K562 (cell line): ENCODE results near the gene DSCAM. TPM values are rescaled to one million over a fixed set of nuclear protein-coding genes. Genes with fewer than 3 reads are reported as not detected.

ENCODE experiments used
- CUX1 ChIP-seq: fragments of 200-800 bp; sonication (Bioruptor generic); IDR thresholded peaks from 2 replicates; pipeline ENCODE4 v1.6.1; 2016; ENCODE audit warnings: missing genetic modification characterization, missing compliant biosample characterization
- L3MBTL2 ChIP-seq: fragments of 450-650 bp; IDR thresholded peaks from 2 replicates; pipeline ENCODE4 v1.6.1; 2016; ENCODE audit warnings: mild to moderate bottlenecking, moderate library complexity
- PBX2 ChIP-seq, 2 experiments: IDR thresholded peaks in 1 of 2; conservative IDR thresholded peaks in 1 of 2; 2 replicates each; pipeline ENCODE4 v1.6.1; 2016; ENCODE audit warnings: low read depth in 2 of 2, mild to moderate bottlenecking in 1 of 2, missing compliant biosample characterization in 1 of 2, missing genetic modification characterization in 1 of 2, moderate library complexity in 1 of 2
- TSHZ1 ChIP-seq: fragments of 250-450 bp; sonication (Bioruptor Pico); IDR thresholded peaks from 2 replicates; pipeline ENCODE4 v1.4.0; 2020; ENCODE audit warnings: mild to moderate bottlenecking, moderate library complexity
- polyA plus RNA-seq, 8 experiments: library from polyadenylated mRNA; depleted of rRNA in 4 of 8; stranded (reverse) in 5 of 8; unstranded in 3 of 8; fragments of >200 nt; fragmentation: Nextera tagmentation in 2 of 8; fragmentation: Illumina TruSeq in 1 of 8; extraction: Ambion mirVana in 2 of 8; extraction: Trizol in 1 of 8; gene quantifications; 2 replicates each; pipeline versions ENCODE4 v1.2.1 to v1.2.3, GENCODE V29; 2011 to 2014; ENCODE audit warnings: inconsistent platforms in 1 of 8, missing spikeins in 1 of 8
- total RNA-seq, 7 experiments: library from RNA; depleted of rRNA in 6 of 7; stranded (reverse); fragments of >200 nt in 6 of 7; fragmentation: Illumina TruSeq in 2 of 7; extraction: Trizol in 2 of 7; gene quantifications; 2 replicates each; pipeline versions ENCODE4 v1.2.1 to v1.2.3, GENCODE V29; 2011 to 2021; ENCODE audit warnings: low replicate concordance in 1 of 7

Gene DSCAM
- total and polyA plus RNA-seq, 9 of the 15 experiments (the other 6 are each of a cell fraction or from before 2014, with no cell fraction given), result not detected

GRCh38 chr21:40049031-40049930 lies 797.7 kb downstream of the DSCAM start (continued):
- TF ChIP-seq TSHZ1 (CRISPR knock-in tag) (no peak), CUX1 (CRISPR knock-in tag) (no peak), PBX2 (CRISPR knock-in tag; IDR thresholded peaks at IDR 0.05; ENCODE audit: low read depth) (no peak), PBX2 (tag; conservative IDR thresholded peaks at IDR 0.05; ENCODE audit: low read depth) (no peak), L3MBTL2 (no peak)
